HCT116 (cell line): Measurements from ENCODE around the gene AIRE. TPM values are rescaled to one million over a fixed set of nuclear protein-coding genes. Genes with fewer than 3 reads are reported as not detected.

Experiments used
- ATAC-seq: fragments of 200-7000 bp; cut with Tn5 transposase; 2 replicates; pipeline ENCODE4 v1.9.1; 2020; ENCODE audit warnings: mild to moderate bottlenecking, moderate library complexity
- BruUV-seq: library from RNA; stranded (reverse); fragments of 400-500 nt; replicated peaks from 2 replicates; lab custom pipeline; 2021; lab: Mats Ljungman, UMichigan
- CTCF ChIA-PET: fragments of 300-600 bp; sonication (Branson Sonifier 250); formaldehyde crosslinking; loops from one replicate; lab custom pipeline; 2021; ENCODE audit warnings: antibody characterized with exemption; lab: Charles Lee
- POLR2A ChIA-PET: fragments of 300-600, 350-600 bp; sonication (Branson Sonifier 250); formaldehyde crosslinking; loops from one replicate; lab custom pipeline; 2021; ENCODE audit warnings: antibody characterized with exemption; lab: Charles Lee
- RAD21 ChIA-PET, 2 experiments: fragments of 300-600 bp; sonication (Branson Sonifier 250); formaldehyde crosslinking; loops; one replicate each; lab custom pipeline; 2023; ENCODE audit warnings: low total read pairs in 2 of 2; ENCODE audit not compliant: uncharacterized antibody in 2 of 2, unreplicated experiment in 2 of 2, low non-redundant PET in 1 of 2; lab: Charles Lee
- DNase-seq: peaks from one replicate; pipeline ENCODE4 v3.0.0-alpha.2; 2010; ENCODE audit warnings: low read depth, low spot score
- H2AFZ ChIP-seq: fragments of 200-600 bp; shearing (Covaris generic), sonication (generic); 2 replicates; pipeline ENCODE4 v1.6.1; 2017; ENCODE audit warnings: low read depth, mixed run types, mixed read lengths, antibody characterized with exemption, low read length; ENCODE audit not compliant: poor library complexity, severe bottlenecking
- H3K27ac ChIP-seq: 2 replicates; pipeline ENCODE4 v1.5.1; 2012; ENCODE audit warnings: low read depth, low read length
- H3K27me3 ChIP-seq: fragments of 200-600 bp; sonication (generic); 2 replicates; pipeline ENCODE4 v1.6.1; 2016; ENCODE audit warnings: mixed run types, low read length, mixed read lengths; ENCODE audit not compliant: insufficient read depth
- H3K36me3 ChIP-seq, 2 experiments: fragments of 200-500 bp in 1 of 2; fragments of 200-600 bp in 1 of 2; sonication (Bioruptor generic) in 1 of 2; sonication (generic) in 1 of 2; 2 replicates each; pipeline versions ENCODE4 v1.5.1 to v1.6.1; 2014 to 2016; ENCODE audit warnings: low read length in 2 of 2, inconsistent platforms in 1 of 2, mixed read lengths in 1 of 2, mixed run types in 1 of 2; ENCODE audit not compliant: insufficient read depth in 2 of 2, control insufficient read depth in 1 of 2
- H3K4me1 ChIP-seq, 2 experiments: fragments of 200-600 bp in 1 of 2; sonication (generic) in 1 of 2; 2 replicates each; pipeline versions ENCODE4 v1.5.1 to v1.6.1; 2012 to 2017; ENCODE audit warnings: low read length in 2 of 2, inconsistent platforms in 1 of 2, mild to moderate bottlenecking in 1 of 2, mixed read lengths in 1 of 2, mixed run types in 1 of 2, moderate library complexity in 1 of 2; ENCODE audit not compliant: insufficient read depth in 2 of 2, control insufficient read depth in 1 of 2
- H3K4me2 ChIP-seq: fragments of 200-600 bp; sonication (generic); 2 replicates; pipeline ENCODE4 v1.6.1; 2017; ENCODE audit warnings: mixed run types, low read length, mixed read lengths
- H3K4me3 ChIP-seq, 2 experiments: fragments of 200-600 bp in 1 of 2; sonication (generic) in 1 of 2; replicated peaks in 1 of 2; 2 replicates each; pipeline ENCODE4 v1.5.1; 2011 to 2016; ENCODE audit warnings: low read length in 2 of 2, control low read depth in 1 of 2, low read depth in 1 of 2, mild to moderate bottlenecking in 1 of 2, mixed read lengths in 1 of 2, mixed run types in 1 of 2
- H3K79me2 ChIP-seq: fragments of 200-600 bp; sonication (generic); 2 replicates; pipeline ENCODE4 v1.6.1; 2017; ENCODE audit warnings: mild to moderate bottlenecking, mixed run types, low read length, moderate library complexity, mixed read lengths; ENCODE audit not compliant: insufficient read depth
- H3K9ac ChIP-seq: fragments of 200-600 bp; sonication (generic); 2 replicates; pipeline ENCODE4 v1.6.1; 2016; ENCODE audit warnings: low read length, mixed read lengths
- H3K9me2 ChIP-seq: fragments of 200-600 bp; sonication (generic), shearing (Covaris generic); 2 replicates; pipeline ENCODE4 v1.6.1; 2017; ENCODE audit warnings: mixed run types, mild to moderate bottlenecking, moderate library complexity; ENCODE audit not compliant: insufficient read depth
- H3K9me3 ChIP-seq, 2 experiments: fragments of 200-500 bp in 1 of 2; fragments of 200-600 bp in 1 of 2; sonication (Bioruptor generic) in 1 of 2; sonication (generic) in 1 of 2; 2 replicates each; pipeline ENCODE4 v1.6.1; 2014 to 2017; ENCODE audit warnings: low read length in 2 of 2, mixed read lengths in 2 of 2, inconsistent platforms in 1 of 2, low read depth in 1 of 2, mild to moderate bottlenecking in 1 of 2, mixed run types in 1 of 2, moderate library complexity in 1 of 2; ENCODE audit not compliant: control insufficient read depth in 1 of 2, insufficient read depth in 1 of 2
- H4K20me1 ChIP-seq: fragments of 200-600 bp; sonication (generic), shearing (Covaris generic); 2 replicates; pipeline ENCODE4 v1.6.1; 2017; ENCODE audit warnings: mixed run types, mild to moderate bottlenecking, moderate library complexity; ENCODE audit not compliant: insufficient read depth
- CBX3 ChIP-seq: IDR thresholded peaks from 2 replicates; pipeline ENCODE4 v1.6.1; 2012; ENCODE audit warnings: low read depth
- CEBPB ChIP-seq: IDR thresholded peaks from 2 replicates; pipeline ENCODE4 v1.6.1; 2012; ENCODE audit warnings: low read depth
- EGR1 ChIP-seq: IDR thresholded peaks from 2 replicates; pipeline ENCODE4 v1.6.1; 2012; ENCODE audit warnings: low read depth
- ELF1 ChIP-seq: IDR thresholded peaks from 2 replicates; pipeline ENCODE4 v1.6.1; 2012; ENCODE audit warnings: low read depth, borderline replicate concordance
- EZH2 ChIP-seq: fragments of 200-600 bp; sonication (generic); IDR thresholded peaks from 2 replicates; pipeline ENCODE4 v1.6.1; 2017; ENCODE audit warnings: antibody characterized with exemption, mixed run types
- EZH2phosphoT487 ChIP-seq: fragments of 200-600 bp; IDR thresholded peaks from 2 replicates; pipeline ENCODE4 v1.6.1; 2018; ENCODE audit warnings: antibody characterized with exemption, borderline replicate concordance
- FOSL1 ChIP-seq: IDR thresholded peaks from 2 replicates; pipeline ENCODE4 v1.6.1; 2012; ENCODE audit warnings: low read depth
- POLR2A ChIP-seq: IDR thresholded peaks from 2 replicates; pipeline ENCODE4 v1.7.0; 2011; ENCODE audit warnings: borderline replicate concordance; ENCODE audit not compliant: insufficient read depth, insufficient read length; ENCODE audit errors: extremely low read depth
- POLR2AphosphoS5 ChIP-seq: IDR thresholded peaks from 2 replicates; pipeline ENCODE4 v1.6.1; 2011; ENCODE audit warnings: mild to moderate bottlenecking, low read depth, low read length, moderate library complexity
- SIN3A ChIP-seq: IDR thresholded peaks from 2 replicates; pipeline ENCODE4 v1.6.1; 2012; ENCODE audit warnings: low read depth
- SP1 ChIP-seq: IDR thresholded peaks from 2 replicates; pipeline ENCODE4 v1.6.1; 2012; ENCODE audit warnings: low read depth
- SRF ChIP-seq: IDR thresholded peaks from 2 replicates; pipeline ENCODE4 v1.6.1; 2012; ENCODE audit warnings: low read depth
- TCF7L2 ChIP-seq: IDR thresholded peaks from 2 replicates; pipeline ENCODE4 v1.7.0; 2011; ENCODE audit warnings: borderline replicate concordance, inconsistent platforms; ENCODE audit not compliant: insufficient read depth, insufficient read length; ENCODE audit errors: extremely low read depth
- intact Hi-C: fragments of 100-400 bp; cut with micrococcal nuclease; formaldehyde crosslinking; loops from 2 replicates; pipeline ENCODE4 v1.10.0; 2022
- total RNA-seq: library from RNA; stranded (reverse); gene quantifications from one replicate; pipeline ENCODE4 v1.2.1, GENCODE V29; 2021; ENCODE audit not compliant: unreplicated experiment
- TF ChIP-seq, protein P1 (sequence below): IDR thresholded peaks from 2 replicates; pipeline ENCODE4 v1.6.1; 2011; ENCODE audit warnings: mild to moderate bottlenecking, low read length, moderate library complexity; ENCODE audit not compliant: insufficient replicate concordance; ENCODE audit errors: extremely low read depth
- TF ChIP-seq, protein P2 (sequence below): IDR thresholded peaks from 2 replicates; pipeline ENCODE4 v1.6.1; 2012

Gene AIRE
- total RNA-seq, 1 experiment from 2014 or later = not detected

DNA sequence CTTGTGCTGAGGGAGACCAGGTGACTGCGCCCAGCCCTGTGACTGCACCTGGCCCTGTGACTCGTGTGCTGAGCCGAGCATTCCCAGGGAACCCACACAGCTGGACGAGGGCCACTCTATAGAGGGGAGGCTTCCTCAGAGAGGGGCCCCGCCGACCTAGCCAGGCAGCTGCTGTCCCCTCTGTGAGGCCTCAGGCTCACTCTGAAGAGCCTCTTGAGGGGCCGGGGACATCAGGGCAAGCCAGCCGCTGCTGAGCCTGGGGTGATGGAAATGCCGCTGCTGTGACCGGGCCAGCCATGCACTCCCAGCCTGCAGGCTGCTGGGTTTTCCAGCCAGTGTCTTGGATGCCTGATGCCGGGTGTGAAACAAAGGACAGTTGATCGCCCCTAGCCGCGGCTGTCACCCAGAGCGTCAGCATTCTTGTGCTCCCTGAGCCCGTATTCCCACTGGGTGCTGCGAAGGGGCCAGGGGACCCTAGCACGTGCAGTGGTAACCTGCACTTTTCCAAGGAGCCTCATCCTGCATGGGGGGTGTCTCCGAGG, 31.6 kb downstream of the AIRE start:
- POLR2A ChIA-PET = no interaction called here
- Histone ChIP-seq H2AFZ (no peak overlapping the region), H3K4me2 (no peak overlapping the region), H3K9me3 (no peaks in the 10 kb centered on the region), H3K4me1 (no peaks in the 10 kb centered on the region), H3K27ac (no peak overlapping the region), H3K4me3 (no peak overlapping the region), H3K9ac (no peak overlapping the region), H3K36me3 (peaks cover 0 to 11% of the 10 kb centered on the region in 2 experiments; a peak in 2 of 4 replicates), H3K79me2 (no peaks in the 10 kb centered on the region), H3K9me2 (no peaks in the 10 kb centered on the region), H4K20me1 (no peaks in the 10 kb centered on the region), H3K27me3 (no peaks in the 10 kb centered on the region)
- ATAC-seq = no peak
- intact Hi-C loops = no loop called here
- TF ChIP-seq SIN3A (no peak), ELF1 (no peak), EGR1 (no peak), TCF7L2 (no peak), EZH2 (no peak), CEBPB (no peak), SRF (no peak), SP1 (no peak), EZH2phosphoT487 (no peak), POLR2AphosphoS5 (no peak), CBX3 (no peak), FOSL1 (no peak), POLR2A (no peak)
- TF ChIP-seq, protein P1, sequence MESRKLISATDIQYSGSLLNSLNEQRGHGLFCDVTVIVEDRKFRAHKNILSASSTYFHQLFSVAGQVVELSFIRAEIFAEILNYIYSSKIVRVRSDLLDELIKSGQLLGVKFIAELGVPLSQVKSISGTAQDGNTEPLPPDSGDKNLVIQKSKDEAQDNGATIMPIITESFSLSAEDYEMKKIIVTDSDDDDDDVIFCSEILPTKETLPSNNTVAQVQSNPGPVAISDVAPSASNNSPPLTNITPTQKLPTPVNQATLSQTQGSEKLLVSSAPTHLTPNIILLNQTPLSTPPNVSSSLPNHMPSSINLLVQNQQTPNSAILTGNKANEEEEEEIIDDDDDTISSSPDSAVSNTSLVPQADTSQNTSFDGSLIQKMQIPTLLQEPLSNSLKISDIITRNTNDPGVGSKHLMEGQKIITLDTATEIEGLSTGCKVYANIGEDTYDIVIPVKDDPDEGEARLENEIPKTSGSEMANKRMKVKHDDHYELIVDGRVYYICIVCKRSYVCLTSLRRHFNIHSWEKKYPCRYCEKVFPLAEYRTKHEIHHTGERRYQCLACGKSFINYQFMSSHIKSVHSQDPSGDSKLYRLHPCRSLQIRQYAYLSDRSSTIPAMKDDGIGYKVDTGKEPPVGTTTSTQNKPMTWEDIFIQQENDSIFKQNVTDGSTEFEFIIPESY = no peak
- TF ChIP-seq, protein P2, sequence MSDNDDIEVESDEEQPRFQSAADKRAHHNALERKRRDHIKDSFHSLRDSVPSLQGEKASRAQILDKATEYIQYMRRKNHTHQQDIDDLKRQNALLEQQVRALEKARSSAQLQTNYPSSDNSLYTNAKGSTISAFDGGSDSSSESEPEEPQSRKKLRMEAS = no peak
- RAD21 ChIA-PET = no interaction called here
- CTCF ChIA-PET = no interaction called here
- BruUV-seq = no TSS peak
- no peak for DNase-seq
